Caki2 (cell line): Measurements from ENCODE around the gene PDZD7. TPM values are rescaled to one million over a fixed set of nuclear protein-coding genes. Genes with fewer than 3 reads are reported as not detected.
A peak's percentile ranks its signal among the peaks of the same experiment; 100 is the strongest.

Source experiments
- DNase-seq: peaks from one replicate; pipeline ENCODE4 v3.0.0-alpha.2; 2015; ENCODE audit warnings: low read depth
- in situ Hi-C: cut with HindIII; loops from 2 replicates; pipeline ENCODE4 v1.10.0; 2016; ENCODE audit warnings: low sequenced_read_pairs, low pct_unique_long_range_greater_than_20kb, mixed read lengths
- total RNA-seq: library from RNA; depleted of rRNA; stranded (reverse); fragments of >200 nt; shearing (Covaris generic); gene quantifications from 2 replicates; pipeline ENCODE4 v1.2.3, GENCODE V29; 2014; ENCODE audit warnings: low replicate concordance

The PDZD7 gene
- total RNA-seq, 1 experiment from 2014 or later = 0.51 TPM

DNA sequence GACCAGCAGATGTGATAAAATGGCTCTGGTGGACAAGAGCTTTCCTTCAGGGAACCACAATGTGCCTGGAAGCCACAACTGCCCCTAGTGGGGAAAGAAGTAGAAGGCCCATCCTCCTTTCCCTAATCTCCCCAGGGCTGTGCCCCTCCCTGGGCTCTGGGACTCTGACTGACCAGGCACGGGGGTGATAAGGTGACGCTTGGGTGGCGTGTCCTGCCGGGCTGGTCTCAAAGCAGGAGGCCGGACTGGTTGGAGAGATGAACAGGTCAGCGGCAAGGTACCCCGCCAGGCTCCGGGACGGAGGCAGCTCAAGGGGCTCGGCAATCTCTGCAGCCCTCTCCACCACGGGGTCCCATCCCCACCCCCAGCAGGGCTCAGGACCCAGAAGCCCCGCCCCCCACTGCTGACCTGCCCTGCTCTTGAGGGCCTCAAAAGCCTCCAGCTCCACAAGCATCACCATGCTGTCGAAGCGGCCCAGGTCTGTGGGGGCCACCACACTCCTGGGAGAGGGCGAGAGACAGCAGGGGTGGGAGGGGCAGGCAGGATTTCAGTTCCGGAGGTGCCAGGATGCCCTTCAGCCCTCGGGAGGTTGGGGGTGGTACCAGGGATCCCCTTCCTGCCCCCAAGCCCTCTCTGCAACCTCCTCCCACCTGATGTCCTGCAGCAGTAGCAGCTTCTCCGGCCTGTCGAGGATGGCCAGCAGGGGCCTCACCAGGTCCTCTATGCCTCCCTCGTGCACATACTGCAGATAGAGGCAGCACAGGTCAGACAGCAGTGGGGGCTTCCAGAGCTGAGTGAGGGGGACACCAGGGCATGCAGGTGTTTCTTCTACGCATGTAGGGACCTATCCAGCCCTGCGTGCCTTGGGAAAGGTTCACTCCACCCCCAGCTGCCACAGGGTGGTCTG is 19.2 kb downstream of the PDZD7 start:
- no peak for DNase-seq
- in situ Hi-C loops = no loop called here

GRCh38 chr10:101010329-101010728 is 20.6 kb downstream of the PDZD7 start:
- in situ Hi-C loops = no loop called here
- no peak for DNase-seq

- no peak for DNase-seq
- in situ Hi-C loops = no loop called here
Measured at GRCh38 chr10:101008823-101009423, 22.0 kb downstream of the PDZD7 start.

DNA sequence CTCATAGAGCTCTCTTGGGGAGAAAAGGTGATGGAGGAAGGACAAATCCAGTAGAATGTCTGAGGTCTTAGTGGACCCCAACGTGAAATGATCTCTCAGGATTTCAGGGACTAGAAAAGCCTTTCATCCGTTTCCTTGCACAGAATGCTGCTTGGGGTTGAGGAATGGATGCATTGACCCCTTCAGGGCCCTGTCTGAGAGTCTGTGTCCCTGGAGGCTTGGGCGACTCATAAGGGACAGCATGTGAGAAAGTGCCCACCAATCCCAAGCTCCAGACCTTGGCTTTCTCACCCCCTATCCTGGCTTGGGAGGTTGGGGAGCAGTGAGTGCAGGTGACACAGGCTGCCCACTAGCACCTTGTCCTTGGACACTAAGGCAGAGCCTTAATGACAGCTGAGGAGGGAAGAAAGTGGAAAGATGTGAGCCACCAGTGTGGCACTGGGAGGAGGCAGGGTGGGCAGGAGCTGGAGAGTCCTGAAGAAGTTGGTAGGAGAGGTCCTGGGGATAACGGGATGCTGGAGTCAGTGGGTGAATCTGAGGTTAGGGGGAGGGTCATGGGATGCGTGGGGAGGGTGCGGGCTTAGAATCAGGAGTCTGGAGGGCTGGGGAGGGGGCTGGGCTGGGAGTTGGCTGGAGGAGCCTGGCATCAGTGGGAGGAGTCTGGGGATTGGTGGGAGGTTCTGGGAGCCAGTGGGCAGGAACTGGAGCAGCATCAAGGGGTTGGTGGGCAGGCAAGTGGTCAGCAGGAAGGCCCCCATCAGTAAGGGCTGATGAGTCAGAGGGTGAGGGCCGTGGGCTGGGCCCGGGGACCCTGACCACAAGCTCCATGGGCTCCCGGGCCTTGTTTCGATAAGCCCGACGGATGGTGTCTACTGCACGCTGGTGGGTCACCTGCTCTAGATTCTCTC is 22.8 kb downstream of the PDZD7 start:
- in situ Hi-C loops = no loop called here
- DNase-seq = no peak

DNA sequence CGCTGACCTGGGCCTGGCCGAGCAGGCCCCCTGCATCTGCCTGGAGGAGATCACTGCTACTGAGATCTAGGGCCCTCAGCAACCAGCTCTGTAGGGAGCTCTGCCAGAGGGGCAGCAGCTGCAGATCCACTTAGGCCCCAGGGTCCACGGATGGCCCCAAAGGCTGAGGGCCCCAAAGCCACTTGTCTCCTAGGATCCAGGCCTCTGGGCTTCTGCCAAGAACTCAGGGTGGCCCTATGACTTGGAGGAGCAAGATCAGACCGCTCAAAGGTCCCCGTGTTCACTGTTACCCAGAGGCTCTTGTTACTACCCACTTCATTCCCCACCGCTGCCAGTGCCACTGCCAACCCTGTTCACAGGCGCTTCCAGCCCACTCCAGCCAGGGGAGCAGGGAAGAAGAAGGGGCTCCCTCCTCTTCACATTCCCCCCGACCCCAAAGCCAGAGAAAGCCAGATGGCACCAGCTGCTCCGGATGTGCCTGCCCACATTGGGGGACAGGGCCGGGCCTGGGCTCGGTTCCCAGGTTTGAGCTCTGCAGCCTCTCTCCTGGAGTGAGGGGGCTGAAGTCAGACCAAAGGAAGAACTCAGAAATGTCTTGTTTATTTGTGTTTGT is 23.7 kb downstream of the PDZD7 start:
- DNase-seq = no peak
- in situ Hi-C loops = no loop called here

- in situ Hi-C loops = no loop called here
- DNase-seq = no peak
Measured at GRCh38 chr10:101006593-101007098, 24.3 kb downstream of the PDZD7 start.

DNA sequence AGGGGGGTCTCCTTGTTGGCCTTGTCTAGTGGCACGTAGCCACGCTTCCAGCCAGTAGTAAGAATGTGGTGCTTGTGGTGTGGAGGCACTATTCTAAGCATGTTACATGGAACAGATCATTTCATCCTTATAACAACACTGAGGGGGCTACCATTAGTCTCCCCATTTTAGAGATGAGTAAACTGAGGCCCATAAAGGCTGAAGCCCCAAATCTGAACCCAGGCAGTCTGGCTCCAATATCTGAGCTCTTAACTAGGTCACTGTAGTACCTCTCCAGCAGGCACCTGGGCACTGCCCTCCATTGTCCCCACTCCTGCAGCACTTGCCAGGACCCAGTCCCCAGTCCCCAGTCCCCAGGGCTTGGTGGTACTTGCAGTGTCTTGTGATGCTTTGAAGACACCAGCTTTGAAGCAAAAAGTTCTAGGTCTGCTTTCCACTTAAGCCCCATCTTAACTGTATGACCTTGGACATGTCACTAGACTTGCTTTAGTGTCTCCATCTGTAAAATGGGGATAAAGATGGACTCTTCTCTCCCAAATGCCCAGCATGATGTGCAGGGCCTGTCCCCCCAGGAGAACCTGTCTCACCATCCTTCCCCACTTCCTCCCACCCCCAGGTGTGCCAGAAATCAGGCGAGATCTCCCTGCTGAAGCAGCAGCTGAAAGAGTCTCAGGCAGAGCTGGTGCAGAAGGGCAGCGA is 24.9 kb downstream of the PDZD7 start:
- no peak for DNase-seq
- in situ Hi-C loops = no loop called here

GRCh38 chr10:101005361-101005760 is 25.6 kb downstream of the PDZD7 start:
- DNase-seq = no peak
- in situ Hi-C loops = no loop called here

- DNase-seq = no peak
- in situ Hi-C loops = no loop called here
Measured at GRCh38 chr10:101003639-101004206, 27.2 kb downstream of the PDZD7 start.

GRCh38 chr10:101002456-101002855 is 28.5 kb downstream of the PDZD7 start:
- no peak for DNase-seq
- in situ Hi-C loops = no loop called here

DNA sequence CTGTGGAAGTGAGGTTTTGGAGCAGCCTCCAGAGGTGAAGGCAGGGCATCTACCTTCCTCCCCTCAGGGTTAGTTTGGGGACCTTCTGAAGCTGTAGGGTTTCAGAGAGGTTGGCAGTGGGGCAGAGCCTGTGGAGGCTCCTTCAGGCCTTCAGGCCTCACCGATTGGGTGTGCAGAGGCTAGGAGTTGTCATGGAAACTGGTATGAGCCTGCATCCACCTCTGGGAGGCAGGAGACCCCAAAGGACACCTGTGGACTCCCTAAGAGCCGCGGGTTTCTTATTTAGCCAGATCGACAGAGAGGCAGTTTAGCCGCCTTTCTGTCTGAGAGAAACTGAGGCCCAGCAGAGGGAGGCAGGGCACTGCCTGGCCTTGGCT is 29.3 kb downstream of the PDZD7 start:
- DNase-seq = no peak
- in situ Hi-C loops = no loop called here

DNA sequence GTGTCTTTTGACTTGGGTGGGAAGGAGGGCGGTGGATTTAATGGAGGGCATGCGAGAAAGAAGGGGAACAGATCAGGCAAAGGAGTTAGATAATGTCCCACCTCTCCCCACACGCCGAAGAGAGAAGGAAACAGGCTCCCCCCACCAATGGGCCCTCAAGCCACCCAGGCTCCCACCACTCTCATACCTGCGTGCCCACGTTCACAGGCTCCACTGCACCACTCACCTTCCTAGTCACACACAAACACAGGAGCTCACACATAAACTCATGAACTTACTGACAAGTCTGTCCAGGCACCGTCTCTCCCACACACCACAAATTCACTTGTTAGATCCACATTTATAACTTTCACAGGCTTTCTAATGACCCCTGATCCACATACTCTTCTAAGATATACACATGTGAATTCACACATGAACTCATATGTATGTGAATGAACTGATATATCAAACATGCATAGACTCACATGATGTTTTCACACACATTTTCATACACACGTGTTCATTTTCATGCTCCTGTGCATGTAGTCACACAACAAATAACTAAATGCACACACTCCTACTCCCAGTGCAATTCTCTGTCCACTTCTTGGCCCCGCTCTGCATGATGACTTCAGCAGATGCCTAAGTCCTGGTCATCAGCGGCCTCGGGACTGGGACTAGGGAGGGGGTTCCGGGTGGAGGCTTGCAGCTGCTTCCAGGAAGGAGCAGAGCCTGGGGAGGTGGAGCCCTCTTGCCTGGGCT is 29.8 kb downstream of the PDZD7 start:
- in situ Hi-C loops = no loop called here
- DNase-seq = peak; percentile 43

DNA sequence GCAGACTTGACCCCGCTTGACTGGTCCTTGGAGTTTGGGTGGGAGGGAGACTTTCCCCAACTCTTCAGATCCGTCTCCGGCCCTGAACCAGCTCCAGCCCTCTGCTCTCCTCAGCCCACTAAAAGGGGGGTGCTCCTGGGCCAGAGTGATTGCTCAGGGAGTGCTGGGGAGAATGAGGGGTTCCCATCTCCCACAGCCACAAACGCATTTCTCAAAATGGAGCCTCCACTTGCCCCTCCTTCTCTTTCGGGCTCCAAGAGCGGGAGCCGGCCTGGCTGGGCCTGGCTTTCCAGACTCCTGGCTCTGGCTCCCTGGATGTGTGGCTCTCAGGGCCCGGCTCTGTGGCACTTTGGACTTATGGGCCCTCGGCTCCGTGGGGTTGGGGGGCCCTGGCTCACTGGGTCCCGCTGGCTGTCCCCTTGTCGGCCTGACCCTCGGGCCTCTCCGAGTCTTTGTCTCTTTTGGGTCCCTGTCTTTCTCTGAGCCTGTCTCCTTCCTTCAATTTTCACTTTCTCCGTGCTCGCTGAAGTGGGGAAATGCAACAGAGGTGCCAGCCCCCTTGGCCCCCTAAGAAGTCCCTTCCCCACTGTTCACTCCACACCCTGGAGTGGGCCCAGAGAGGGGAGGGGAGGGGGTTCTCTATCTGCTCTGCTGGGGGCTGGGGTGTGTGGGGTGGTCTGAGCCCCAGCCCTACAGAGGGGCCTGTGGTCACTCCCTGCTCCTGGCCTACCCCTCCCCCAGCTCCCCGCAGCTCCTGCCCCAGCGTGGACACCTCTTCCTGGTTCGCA is 30.6 kb downstream of the PDZD7 start:
- DNase-seq = peak; percentile 33
- in situ Hi-C loops = no loop called here

DNA sequence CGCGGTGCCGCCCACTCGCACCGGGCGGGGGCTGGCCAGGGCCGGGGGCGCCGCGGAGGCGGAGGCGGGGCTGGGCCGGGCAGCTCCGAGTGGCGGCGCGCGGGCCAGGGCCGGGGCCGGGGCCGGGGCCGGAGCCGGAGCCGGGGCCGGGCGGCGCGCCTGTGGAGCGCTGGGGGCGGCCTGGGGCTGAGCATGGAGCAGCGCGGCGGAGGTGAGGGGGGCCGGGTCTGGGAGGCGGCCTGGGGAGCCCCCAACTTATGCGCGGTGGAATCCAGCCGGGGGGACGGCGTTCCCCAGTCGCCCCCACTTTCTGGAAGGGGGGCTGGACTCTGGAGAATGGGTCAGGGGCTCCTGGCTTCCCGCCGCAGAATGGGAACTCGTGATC is 31.2 kb downstream of the PDZD7 start, which contains the start of gene LZTS2:
TSS of gene LZTS2 (plus strand) at position 67 of the 385 bp plus-strand sequence. CDS start 2,731 bp downstream, outside the sequence.
- in situ Hi-C loops = no loop called here
- no peak for DNase-seq

DNA sequence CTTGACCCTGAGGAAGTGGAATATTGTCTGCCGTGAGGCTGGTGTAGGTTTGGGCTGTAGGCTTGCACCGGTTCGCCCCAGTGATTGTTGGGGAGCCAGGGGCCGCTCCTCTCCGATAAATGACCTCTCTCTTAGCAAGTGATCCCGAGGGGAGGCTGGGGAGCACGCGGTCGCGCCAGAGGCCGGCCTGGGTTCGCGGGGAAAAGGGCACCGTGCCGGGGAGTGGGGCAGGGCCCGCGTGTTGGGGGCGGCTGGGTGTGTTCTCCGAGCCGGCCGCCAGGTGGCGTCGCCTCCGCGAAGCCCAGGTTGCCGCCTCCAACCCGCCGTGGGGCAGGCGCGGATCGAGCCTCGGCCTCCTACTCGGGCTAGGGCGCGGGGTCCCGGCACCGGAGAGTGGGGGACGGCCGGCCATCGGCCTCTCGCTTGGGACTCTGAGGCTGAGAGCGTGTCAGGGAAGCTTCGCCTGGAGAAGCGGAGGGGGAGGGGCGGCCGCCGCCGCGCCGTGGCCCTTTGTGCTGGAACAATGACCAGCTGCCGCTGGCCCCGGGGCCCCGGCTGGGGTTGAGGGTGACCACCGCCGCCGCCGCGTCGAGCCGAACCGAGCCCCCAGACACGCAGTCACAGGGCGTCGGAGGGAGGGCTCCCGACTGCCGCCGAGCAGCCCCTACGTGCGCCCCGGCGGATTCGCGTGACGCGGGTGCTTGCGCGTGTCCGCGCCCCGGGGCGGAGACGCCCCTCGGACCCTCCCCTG is 31.8 kb downstream of the PDZD7 start:
- peak; percentile 71 for DNase-seq
- in situ Hi-C loops = no loop called here
